HG02759 (cell line): Measurements from ENCODE around the gene PLAGL1.
"Not testable (repeated sequence)": the region's sequence is repeated elsewhere in the genome, so short reads cannot be mapped to it uniquely, and the experiment has no call there.

ENCODE experiments used
- ATAC-seq: cut with Tn5 transposase; IDR thresholded peaks from one replicate; pipeline ENCODE4 v1.9.1; 2021; ENCODE audit warnings: mild to moderate bottlenecking, moderate library complexity; ENCODE audit not compliant: unreplicated experiment

The PLAGL1 gene

GRCh38 chr6:143941852-143942627, 66.0 kb downstream of the PLAGL1 start:
- ATAC-seq: peak; percentile 56

GRCh38 chr6:143940011-143940597, 68.0 kb downstream of the PLAGL1 start:
- peak; percentile 98 for ATAC-seq

- ATAC-seq: no peak
These were observed 68.7 kb downstream of the PLAGL1 start for GRCh38 chr6:143939364-143939763.

GRCh38 chr6:143937668-143937970, 70.4 kb downstream of the PLAGL1 start:
- ATAC-seq: no peak

GRCh38 chr6:143936778-143937667, 71.0 kb downstream of the PLAGL1 start:
- no peak for ATAC-seq

GRCh38 chr6:143936347-143936746, 71.7 kb downstream of the PLAGL1 start:
- no peak for ATAC-seq

- ATAC-seq: no peak
These were observed 73.2 kb downstream of the PLAGL1 start for GRCh38 chr6:143934867-143935266.

GRCh38 chr6:143934331-143934730, 73.7 kb downstream of the PLAGL1 start:
- no peak for ATAC-seq

- ATAC-seq: no peak
These were observed 78.1 kb downstream of the PLAGL1 start for GRCh38 chr6:143929975-143930374.

GRCh38 chr6:143928853-143929252, 79.2 kb downstream of the PLAGL1 start:
- ATAC-seq: no peak

GRCh38 chr6:143917026-143917425, 91.0 kb downstream of the PLAGL1 start:
- not testable (repeated sequence) for ATAC-seq

- ATAC-seq: no peak
These were observed 95.4 kb downstream of the PLAGL1 start for GRCh38 chr6:143912671-143913070.

- ATAC-seq: no peak
These were observed 97.0 kb downstream of the PLAGL1 start for GRCh38 chr6:143911028-143911427.

- no peak for ATAC-seq
These were observed 105.2 kb downstream of the PLAGL1 start for GRCh38 chr6:143902827-143903226.

- ATAC-seq: peak; percentile 96
These were observed 105.9 kb downstream of the PLAGL1 start for GRCh38 chr6:143901885-143902750.

GRCh38 chr6:143900358-143900757, 107.7 kb downstream of the PLAGL1 start:
- ATAC-seq: no peak

- ATAC-seq: no peak
These were observed 111.8 kb downstream of the PLAGL1 start for GRCh38 chr6:143896126-143896860.

GRCh38 chr6:143894655-143895054, 113.4 kb downstream of the PLAGL1 start:
- ATAC-seq: no peak
